Bronchial epithelial cell (primary cell): ENCODE measurements around the gene VWA3A. TPM values are rescaled to one million over a fixed set of nuclear protein-coding genes. Genes with fewer than 3 reads are reported as not detected.
"Not testable (repeated sequence)": the region's sequence is repeated elsewhere in the genome, so short reads cannot be mapped to it uniquely, and the experiment has no call there.

Experiments used
- DNase-seq: peaks from one replicate; pipeline ENCODE4 v3.0.0-alpha.2; 2010; ENCODE audit warnings: low read depth
- FAIRE-seq: peaks from 2 replicates; lab custom pipeline; 2011; peaks lifted over from hg19 to GRCh38; lab: Jason Lieb, UNC
- H3K27me3 ChIP-seq: 2 replicates; pipeline ENCODE4 v1.5.1; 2011; ENCODE audit warnings: low read length; ENCODE audit not compliant: control insufficient read depth, insufficient read depth
- H3K36me3 ChIP-seq: 2 replicates; pipeline ENCODE4 v1.5.1; 2011; ENCODE audit warnings: low read length; ENCODE audit not compliant: control insufficient read depth, insufficient read depth
- H3K4me3 ChIP-seq: 2 replicates; pipeline ENCODE4 v1.5.1; 2011; ENCODE audit warnings: mild to moderate bottlenecking, low read depth, low read length, control low read depth
- CTCF ChIP-seq: IDR thresholded peaks from 2 replicates; pipeline ENCODE4 v1.5.1; 2011; ENCODE audit warnings: mild to moderate bottlenecking, moderate library complexity, low read length, control low read depth, inconsistent platforms; ENCODE audit not compliant: insufficient read depth, severe bottlenecking
- total RNA-seq: library from RNA; depleted of rRNA; stranded (reverse); fragments of >200 nt; gene quantifications from 2 replicates; pipeline ENCODE4 v1.2.1, GENCODE V29; 2014

VWA3A gene
- total RNA-seq = under 0.01 TPM in 1 of 2 replicates, not detected in the other

GRCh38 chr16:22092143-22092933 lies at the start of gene VWA3A:
Gene VWA3A, plus strand, starts transcription at chr16:22092541. Its CDS starts 97 bp downstream, at chr16:22092638.
- FAIRE-seq (no peak), DNase-seq (peak; percentile 17)
- no peaks in the 10 kb centered on the region for H3K36me3 ChIP-seq
- H3K4me3 ChIP-seq = no peak within 1 kb of the TSS
- no peaks in the 10 kb centered on the region for H3K27me3 ChIP-seq
- TF ChIP-seq CTCF = no peak

- DNase-seq, FAIRE-seq, H3K27me3 ChIP-seq: not testable (repeated sequence)
These were observed 48.5 kb upstream of the VWA3A start for GRCh38 chr16:22043882-22044281.

GRCh38 chr16:22045888-22046287 lies 46.5 kb upstream of the VWA3A start:
- DNase-seq, H3K27me3 ChIP-seq, H3K4me3 ChIP-seq, FAIRE-seq, H3K36me3 ChIP-seq: not testable (repeated sequence)

More at GRCh38 chr16:22043882-22044281, 48.5 kb upstream of the VWA3A start:
- H3K36me3 ChIP-seq, H3K4me3 ChIP-seq: not testable (repeated sequence)

GRCh38 chr16:22050963-22051362 lies 41.4 kb upstream of the VWA3A start:
- H3K36me3 ChIP-seq = no peaks in the 10 kb centered on the region
- DNase-seq (peak; percentile 68), FAIRE-seq (no peak)
- no peaks in the 10 kb centered on the region for H3K27me3 ChIP-seq
- no peak overlapping the region for H3K4me3 ChIP-seq
- no peak for TF ChIP-seq CTCF

GRCh38 chr16:22052980-22053379 lies 39.4 kb upstream of the VWA3A start:
- H3K27me3 ChIP-seq = no peaks in the 10 kb centered on the region
- H3K4me3 ChIP-seq = no peak overlapping the region
- TF ChIP-seq CTCF = no peak
- no peak for DNase-seq
- no peak for FAIRE-seq
- no peaks in the 10 kb centered on the region for H3K36me3 ChIP-seq

GRCh38 chr16:22053921-22054341 lies 38.4 kb upstream of the VWA3A start:
- Histone ChIP-seq H3K4me3 (no peak overlapping the region), H3K27me3 (no peaks in the 10 kb centered on the region), H3K36me3 (no peaks in the 10 kb centered on the region)
- no peak for TF ChIP-seq CTCF
- DNase-seq (no peak), FAIRE-seq (no peak)
